NOMO-1 treated with DMSO at 0.1 percent for 48 hours (cell line): ENCODE data around the gene CACNA2D4.

ENCODE experiments used
- DNase-seq: peaks from one replicate; lab custom pipeline; 2025; ENCODE audit not compliant: unreplicated experiment; lab: John Stamatoyannopoulos, UW

CACNA2D4 gene

GRCh38 chr12:1782215-1782614, 136.2 kb downstream of the CACNA2D4 start:
- DNase-seq: no peak

DNA sequence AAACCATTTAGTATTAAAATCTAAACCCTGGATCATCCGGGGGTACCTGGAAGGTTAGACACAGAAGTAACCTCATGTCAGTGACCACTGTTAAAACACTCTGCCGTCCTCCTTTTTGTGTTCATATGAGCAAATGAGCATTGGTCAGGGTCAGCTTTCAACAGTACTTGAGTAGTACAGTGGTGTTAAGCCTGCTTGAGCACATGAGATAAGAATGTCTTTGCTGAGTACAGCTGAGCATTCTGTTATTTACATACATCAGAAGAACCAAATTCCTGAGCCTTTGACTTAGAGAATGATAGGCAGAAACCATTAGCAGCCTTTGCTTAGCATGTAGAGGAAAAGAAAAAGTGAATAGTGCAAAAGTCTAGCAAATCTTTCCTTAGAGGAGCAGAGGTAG, 136.7 kb downstream of the CACNA2D4 start:
- no peak for DNase-seq

DNA sequence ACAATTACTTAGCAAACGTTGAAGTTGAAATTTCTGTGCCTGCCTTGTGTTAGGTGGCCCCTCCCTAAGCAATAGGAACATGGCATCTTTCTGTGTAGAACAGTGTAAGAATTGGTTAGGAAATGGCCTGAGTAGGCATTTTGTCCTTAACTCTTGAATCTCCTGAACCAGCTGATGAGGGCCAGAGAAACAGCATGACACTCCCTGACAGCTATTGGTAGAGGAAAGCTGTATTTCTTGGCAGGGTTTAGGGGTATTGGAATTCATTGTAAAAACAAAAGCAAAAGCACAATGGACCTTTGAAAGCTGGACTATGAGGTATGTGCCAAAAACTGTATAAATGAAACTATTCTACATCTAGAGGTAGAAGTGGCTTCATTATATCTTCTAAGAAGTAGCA, 138.7 kb downstream of the CACNA2D4 start:
- DNase-seq: no peak

- DNase-seq: no peak
These were observed 139.5 kb downstream of the CACNA2D4 start for GRCh38 chr12:1778911-1779310.

- no peak for DNase-seq
These were observed 140.7 kb downstream of the CACNA2D4 start for GRCh38 chr12:1777798-1778197.

DNA sequence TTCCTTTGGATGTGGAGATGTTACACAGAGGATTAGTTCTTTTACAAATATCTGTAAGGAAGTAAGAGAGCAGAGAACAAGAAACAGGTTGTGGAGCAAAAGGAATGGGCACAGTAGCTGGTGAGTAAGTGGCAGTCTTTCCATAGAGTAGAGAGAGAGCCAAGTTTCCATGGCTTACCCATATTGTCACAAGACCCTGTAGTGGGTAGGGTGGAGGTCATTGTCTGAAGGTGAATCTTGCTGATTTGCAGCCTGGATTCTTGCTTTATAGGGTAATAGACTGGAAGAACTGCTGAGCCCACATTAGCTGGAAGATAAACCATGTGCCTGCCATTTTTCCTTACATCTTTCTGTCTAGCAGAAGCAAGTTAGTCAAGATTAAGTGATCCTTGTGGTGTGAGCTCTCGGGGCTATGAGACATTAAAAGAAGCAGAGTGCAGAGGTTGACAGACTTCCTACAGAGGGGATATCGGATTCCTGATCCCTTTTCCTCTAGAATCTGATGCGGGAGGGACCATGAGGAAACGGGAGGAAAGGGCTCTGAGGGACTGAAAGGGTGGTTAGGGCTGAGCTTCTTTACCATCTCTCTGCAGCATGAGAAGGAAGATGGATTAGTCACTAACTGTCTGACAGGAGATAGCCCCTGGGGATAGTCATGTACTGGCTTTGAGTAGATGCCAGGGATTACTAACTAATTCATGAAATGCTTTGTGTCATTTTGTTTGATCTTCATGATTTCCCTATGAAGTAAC, 142.1 kb downstream of the CACNA2D4 start:
- no peak for DNase-seq

GRCh38 chr12:1773937-1774655, 144.4 kb downstream of the CACNA2D4 start:
- DNase-seq: no peak

DNA sequence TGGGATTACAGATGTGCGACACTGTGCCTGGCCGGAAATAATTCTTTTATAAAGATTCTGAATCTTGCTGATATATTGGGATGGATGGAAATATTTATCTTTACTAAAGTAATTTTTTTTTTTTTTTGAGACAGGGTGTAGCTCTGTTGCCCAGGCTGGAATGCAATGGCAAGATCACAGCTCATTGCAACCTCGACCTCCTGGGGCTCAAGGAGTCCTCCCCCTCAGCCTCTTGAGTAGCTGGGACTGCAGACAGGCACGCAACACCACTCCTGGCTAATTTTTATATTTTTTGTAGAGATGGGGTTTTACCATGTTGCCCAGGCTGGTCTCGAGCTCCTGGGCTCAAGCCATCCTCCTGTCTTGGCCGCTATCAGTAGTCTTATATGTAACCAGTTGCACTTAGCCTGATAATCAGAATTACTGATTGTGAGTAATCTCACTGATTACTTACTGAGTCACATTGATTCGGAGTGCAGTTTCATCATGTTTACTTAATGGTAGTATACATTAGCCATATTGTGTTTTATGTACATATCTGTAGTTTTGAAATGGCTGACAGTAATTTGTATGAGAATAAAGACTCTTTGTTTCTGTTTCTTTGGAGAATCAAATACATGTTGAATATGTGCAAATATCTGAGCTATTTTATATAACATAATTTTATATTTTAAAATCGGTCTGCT, 148.5 kb downstream of the CACNA2D4 start:
- DNase-seq: no peak

DNA sequence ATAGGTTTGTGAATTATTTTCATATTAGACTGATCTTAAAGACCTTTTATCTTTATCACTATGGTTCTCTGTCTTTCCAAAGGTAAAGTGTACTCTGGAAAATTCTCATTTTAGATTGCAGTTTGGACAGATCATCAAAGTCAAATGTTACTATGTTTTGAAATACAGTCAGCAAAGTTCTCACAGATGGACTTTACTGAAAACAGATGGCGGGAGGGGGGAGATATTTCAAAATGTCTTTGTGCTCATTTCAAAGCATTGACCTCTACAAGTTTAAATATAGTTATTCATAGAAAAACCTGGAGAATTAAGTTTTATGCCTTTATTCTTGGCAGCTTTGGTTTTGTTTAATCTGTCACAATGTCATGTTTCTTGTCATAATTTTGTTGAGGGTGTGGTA, 149.8 kb downstream of the CACNA2D4 start:
- DNase-seq: no peak

DNA sequence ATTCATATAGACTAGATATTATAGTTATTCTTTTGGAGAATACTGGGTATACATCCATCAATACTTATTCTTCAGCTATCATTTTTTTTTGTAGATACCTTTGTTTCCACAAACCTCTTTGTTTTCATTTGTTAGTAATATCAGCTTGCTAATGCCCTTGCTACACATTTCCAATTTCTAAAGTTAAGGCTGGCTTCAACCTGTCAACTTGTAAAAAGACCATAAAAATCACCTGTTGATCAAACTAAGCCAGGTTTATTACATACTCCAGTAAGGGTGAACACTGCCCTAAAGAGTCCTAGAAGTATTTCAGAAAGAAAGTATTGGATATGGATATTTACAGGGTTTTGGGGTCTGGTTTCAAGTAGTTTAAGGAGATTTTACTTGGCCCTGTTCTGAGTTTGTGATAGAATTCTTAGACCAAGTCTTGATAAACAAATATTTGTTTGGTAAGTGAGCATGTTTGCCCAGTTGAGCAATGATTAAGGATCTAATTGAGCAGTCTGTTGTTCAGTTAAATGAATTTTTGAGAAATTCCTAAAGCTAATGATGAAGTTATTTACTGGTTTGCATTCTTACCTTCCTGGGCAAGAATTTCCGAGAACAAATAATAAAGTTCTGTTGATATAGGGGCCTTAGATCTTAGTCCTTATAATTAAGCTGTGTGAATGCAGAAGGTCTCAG, 150.9 kb downstream of the CACNA2D4 start:
- DNase-seq: no peak

DNA sequence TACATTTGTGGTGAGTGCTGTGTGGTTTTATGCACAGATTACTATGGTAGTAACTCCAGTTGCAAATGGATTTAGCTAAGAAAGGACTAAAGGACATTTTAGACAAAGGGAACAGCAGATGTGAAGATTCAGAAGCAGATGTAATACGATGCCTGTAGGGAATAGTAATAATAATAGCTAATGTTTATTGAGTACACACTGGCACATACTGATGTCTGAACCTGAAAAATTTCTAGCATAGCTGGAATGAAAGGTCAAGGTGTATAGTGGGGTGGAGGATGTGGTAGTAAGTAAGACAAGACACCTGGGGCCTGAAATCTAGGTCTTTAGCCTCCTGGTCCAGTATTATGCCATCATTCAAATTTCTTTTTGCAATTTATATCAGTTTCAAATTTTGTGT, 152.3 kb downstream of the CACNA2D4 start:
- no peak for DNase-seq

GRCh38 chr12:1763153-1763552, 155.3 kb downstream of the CACNA2D4 start:
- DNase-seq: no peak

DNA sequence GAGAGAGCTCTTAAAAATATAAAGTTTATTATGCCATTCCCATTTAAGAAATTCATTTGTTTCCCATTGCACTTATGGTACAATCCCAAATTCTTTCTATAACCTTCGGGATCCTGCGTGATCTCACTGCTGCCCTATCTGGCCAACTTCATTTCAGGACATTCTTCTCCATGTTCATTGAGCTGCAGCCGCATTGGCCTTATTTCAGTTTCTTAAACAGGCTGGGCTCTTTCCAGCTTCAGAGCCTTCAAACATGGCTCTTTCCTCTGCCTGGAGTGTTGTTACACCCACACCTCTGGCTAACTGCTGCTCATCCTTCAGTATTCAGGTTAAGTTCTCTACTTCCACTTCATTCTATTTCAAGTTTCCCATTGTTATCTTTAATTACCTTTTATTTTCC, 156.6 kb downstream of the CACNA2D4 start:
- no peak for DNase-seq

DNA sequence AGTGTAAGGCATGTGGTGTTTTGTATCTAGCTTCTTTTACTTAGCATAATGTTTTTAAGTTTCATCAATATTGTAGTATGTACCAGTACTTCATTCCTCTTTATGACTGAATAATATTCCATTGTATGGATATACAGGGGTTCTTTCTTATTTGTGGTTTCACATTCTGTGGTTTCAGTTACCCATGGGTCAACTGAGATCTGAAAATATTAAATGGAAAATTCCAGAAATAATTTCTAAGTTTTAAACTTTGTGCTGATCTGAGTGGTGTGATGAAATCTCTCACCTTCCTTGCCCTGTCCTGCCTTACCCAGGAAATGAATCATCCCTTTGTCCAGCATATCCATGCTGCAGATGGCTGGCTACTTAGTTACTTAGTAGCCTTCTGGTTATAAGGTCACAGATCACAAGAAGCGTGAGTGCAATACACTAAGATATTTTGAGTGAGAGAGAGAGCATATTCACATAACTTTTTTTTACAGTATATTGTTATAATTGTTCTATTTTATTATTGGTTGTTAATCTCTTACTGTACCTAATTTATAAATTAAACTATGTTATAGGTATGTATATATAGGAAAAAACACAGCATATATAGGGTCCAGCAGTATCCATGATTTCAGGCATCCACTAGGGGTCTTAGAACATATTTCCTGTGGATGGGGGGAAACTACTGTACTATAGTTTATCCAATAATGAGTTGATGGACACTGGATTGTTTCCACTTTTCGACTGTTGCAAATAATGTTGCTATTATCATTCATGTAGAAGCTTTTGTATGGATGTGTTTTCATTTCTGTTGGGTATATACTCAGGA, 157.7 kb downstream of the CACNA2D4 start:
- DNase-seq: no peak

GRCh38 chr12:1758887-1759286, 159.6 kb downstream of the CACNA2D4 start:
- no peak for DNase-seq

GRCh38 chr12:1758376-1758775, 160.1 kb downstream of the CACNA2D4 start:
- no peak for DNase-seq

GRCh38 chr12:1750300-1750699, 168.2 kb downstream of the CACNA2D4 start:
- no peak for DNase-seq

GRCh38 chr12:1749019-1749418, 169.4 kb downstream of the CACNA2D4 start:
- DNase-seq: no peak

DNA sequence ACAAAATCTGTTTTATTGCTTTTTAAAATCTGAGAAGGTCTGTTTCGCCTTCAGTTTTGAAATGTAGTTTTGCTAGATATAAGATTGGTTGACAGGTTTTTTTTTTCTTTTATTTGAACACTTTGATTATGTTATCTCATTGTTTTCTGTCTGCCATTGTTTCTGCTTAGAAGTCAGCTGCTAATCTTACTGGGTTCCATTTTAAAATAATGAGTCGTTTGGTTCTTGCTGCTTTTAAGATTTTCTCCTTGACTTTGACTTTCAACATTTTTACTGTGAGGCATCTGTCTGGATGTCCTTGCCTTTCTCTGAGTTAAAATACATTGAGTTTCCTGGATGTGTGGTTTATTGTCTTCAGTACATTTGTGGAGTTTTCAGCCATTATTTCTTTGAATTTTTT, 170.8 kb downstream of the CACNA2D4 start:
- DNase-seq: no peak

DNA sequence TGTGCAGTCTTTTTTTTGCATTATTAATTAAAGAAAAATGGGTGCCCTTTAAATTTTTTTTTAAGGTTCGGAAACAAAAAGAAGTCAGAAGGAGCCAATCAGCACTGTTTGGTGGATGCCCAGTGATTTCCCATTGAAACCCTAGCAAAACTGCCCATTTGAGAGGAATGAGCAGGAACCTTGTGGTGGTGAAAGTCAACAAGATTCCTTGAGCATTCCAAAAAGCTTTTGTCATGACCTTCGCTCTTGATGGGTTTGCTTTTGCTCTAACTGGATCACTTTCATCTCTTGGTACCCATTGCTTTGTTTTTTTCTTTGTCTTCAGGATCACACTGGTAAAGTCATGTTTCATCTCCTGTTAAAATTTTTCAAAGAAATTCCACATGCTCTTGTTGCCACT, 173.5 kb downstream of the CACNA2D4 start:
- DNase-seq: no peak
